Hepatocyte (in vitro differentiated cells): Measurements from ENCODE around the gene HIP1R. TPM values are rescaled to one million over a fixed set of nuclear protein-coding genes. Genes with fewer than 3 reads are reported as not detected.
A peak's percentile ranks its signal among the peaks of the same experiment; 100 is the strongest.

Source experiments
- DNase-seq: peaks from one replicate; pipeline ENCODE4 v3.0.0-alpha.2; 2016; ENCODE audit warnings: low spot score
- H2AFZ ChIP-seq: fragments of 200-600 bp; sonication (generic); 2 replicates; pipeline ENCODE4 v1.6.0; 2016; ENCODE audit warnings: antibody characterized with exemption, mild to moderate bottlenecking
- H3K27ac ChIP-seq: fragments of 200-600 bp; sonication (generic); 2 replicates; pipeline ENCODE4 v1.5.1; 2016; ENCODE audit warnings: mild to moderate bottlenecking
- H3K27me3 ChIP-seq: fragments of 200-600 bp; sonication (generic); 2 replicates; pipeline ENCODE4 v1.6.1; 2016
- H3K36me3 ChIP-seq: fragments of 200-600 bp; sonication (generic); replicated peaks from 2 replicates; pipeline ENCODE4 v1.5.1; 2016; ENCODE audit warnings: low read depth; ENCODE audit not compliant: insufficient read depth
- H3K4me1 ChIP-seq: fragments of 200-600 bp; sonication (generic); 2 replicates; pipeline ENCODE4 v1.5.1; 2016; ENCODE audit warnings: mild to moderate bottlenecking, moderate library complexity; ENCODE audit not compliant: insufficient read depth
- H3K4me2 ChIP-seq: fragments of 200-600 bp; sonication (generic); 2 replicates; pipeline ENCODE4 v1.6.0; 2016
- H3K4me3 ChIP-seq: fragments of 200-600 bp; sonication (generic); 2 replicates; pipeline ENCODE4 v1.5.1; 2016; ENCODE audit warnings: mild to moderate bottlenecking
- H3K79me2 ChIP-seq: fragments of 200-600 bp; sonication (generic); 2 replicates; pipeline ENCODE4 v1.6.0; 2017; ENCODE audit warnings: mild to moderate bottlenecking
- H3K9me2 ChIP-seq: fragments of 200-600 bp; sonication (generic); replicated peaks from 2 replicates; pipeline ENCODE4 v1.6.0; 2017; ENCODE audit warnings: mild to moderate bottlenecking; ENCODE audit not compliant: insufficient read depth
- H3K9me3 ChIP-seq: fragments of 200-600 bp; sonication (generic); 2 replicates; pipeline ENCODE4 v1.5.1; 2016; ENCODE audit warnings: low read depth, mild to moderate bottlenecking
- H4K20me1 ChIP-seq: fragments of 200-600 bp; sonication (generic); 2 replicates; pipeline ENCODE4 v1.6.0; 2016; ENCODE audit warnings: mild to moderate bottlenecking; ENCODE audit not compliant: insufficient read depth, poor library complexity, severe bottlenecking
- EZH2 ChIP-seq: fragments of 200-600 bp; sonication (generic); IDR thresholded peaks from 2 replicates; pipeline ENCODE4 v1.6.1; 2016; ENCODE audit warnings: antibody characterized with exemption, mild to moderate bottlenecking, borderline replicate concordance
- EZH2phosphoT487 ChIP-seq: fragments of 200-600 bp; sonication (generic); IDR thresholded peaks from one replicate; pipeline ENCODE4 v1.6.1; 2018; ENCODE audit warnings: antibody characterized with exemption, mild to moderate bottlenecking, low read depth, moderate library complexity; ENCODE audit not compliant: unreplicated experiment, severe bottlenecking
- WGBS: methylation state at CpG from one replicate; pipeline ENCODE4 v1.1.6; 2016; ENCODE audit warnings: low lambda C conversion rate; ENCODE audit errors: missing lambda C conversion rate; 5-methylcytosine and 5-hydroxymethylcytosine counted together
- polyA plus RNA-seq: library from polyadenylated mRNA; unstranded; fragments of >200 nt; fragmentation: Nextera tagmentation; extraction: Ambion mirVana; gene quantifications from 2 replicates; pipeline ENCODE4 v1.2.1, GENCODE V29; 2016
- total RNA-seq: library from RNA; depleted of rRNA; stranded (reverse); fragments of >200 nt; gene quantifications from 2 replicates; pipeline ENCODE4 v1.2.3, GENCODE V29; 2014
- TF ChIP-seq, protein P1 (sequence below): fragments of 200-600 bp; sonication (generic); IDR thresholded peaks from 2 replicates; pipeline ENCODE4 v1.5.1; 2016; ENCODE audit warnings: antibody characterized with exemption, mild to moderate bottlenecking; ENCODE audit not compliant: poor library complexity

HIP1R gene
- total and polyA plus RNA-seq, 2 experiments from 2014 or later, result 31.8 to 44.3 TPM

DNA sequence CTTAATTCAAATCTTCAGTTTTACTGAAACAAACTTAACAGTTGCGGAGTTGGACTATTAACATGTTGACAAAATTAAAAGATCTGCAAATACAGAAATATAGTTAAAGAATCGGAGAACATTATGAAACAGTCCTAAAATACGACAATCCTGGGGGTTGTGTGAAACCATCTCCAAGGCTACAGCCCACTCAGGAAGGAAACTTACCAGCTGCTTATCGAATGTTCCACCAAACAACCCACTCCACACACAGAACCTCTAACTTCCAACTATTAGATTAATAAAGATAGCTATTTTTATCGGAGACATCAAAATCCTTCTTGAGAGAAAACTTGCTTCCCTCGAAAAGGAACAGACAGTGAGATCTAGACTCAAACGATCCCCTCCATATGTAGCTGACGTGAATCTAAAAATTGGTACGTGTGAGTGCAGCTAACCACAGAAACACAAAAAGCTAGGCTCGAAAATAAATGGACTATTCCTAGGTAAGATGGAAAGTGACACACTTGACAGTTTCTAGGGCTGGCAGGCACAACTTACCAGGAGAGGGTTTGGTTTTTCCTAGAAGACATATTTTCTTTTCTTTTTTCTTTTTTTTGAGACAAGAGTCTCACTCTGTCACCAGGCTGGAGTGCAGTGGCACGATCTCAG lies 47.8 kb downstream of the HIP1R start:
- Histone ChIP-seq H2AFZ (no peak overlapping the region), H3K79me2 (peaks cover 95% of the 10 kb centered on the region), H3K27me3 (no peaks in the 10 kb centered on the region), H3K9me3 (no peaks in the 10 kb centered on the region), H3K4me1 (peaks cover 45% of the 10 kb centered on the region), H3K9me2 (no peaks in the 10 kb centered on the region), H4K20me1 (peaks cover 60% of the 10 kb centered on the region), H3K27ac (no peak overlapping the region), H3K36me3 (no peaks in the 10 kb centered on the region), H3K4me2 (no peak overlapping the region), H3K4me3 (no peak overlapping the region)
- no peak for TF ChIP-seq EZH2phosphoT487
- TF ChIP-seq, protein P1, sequence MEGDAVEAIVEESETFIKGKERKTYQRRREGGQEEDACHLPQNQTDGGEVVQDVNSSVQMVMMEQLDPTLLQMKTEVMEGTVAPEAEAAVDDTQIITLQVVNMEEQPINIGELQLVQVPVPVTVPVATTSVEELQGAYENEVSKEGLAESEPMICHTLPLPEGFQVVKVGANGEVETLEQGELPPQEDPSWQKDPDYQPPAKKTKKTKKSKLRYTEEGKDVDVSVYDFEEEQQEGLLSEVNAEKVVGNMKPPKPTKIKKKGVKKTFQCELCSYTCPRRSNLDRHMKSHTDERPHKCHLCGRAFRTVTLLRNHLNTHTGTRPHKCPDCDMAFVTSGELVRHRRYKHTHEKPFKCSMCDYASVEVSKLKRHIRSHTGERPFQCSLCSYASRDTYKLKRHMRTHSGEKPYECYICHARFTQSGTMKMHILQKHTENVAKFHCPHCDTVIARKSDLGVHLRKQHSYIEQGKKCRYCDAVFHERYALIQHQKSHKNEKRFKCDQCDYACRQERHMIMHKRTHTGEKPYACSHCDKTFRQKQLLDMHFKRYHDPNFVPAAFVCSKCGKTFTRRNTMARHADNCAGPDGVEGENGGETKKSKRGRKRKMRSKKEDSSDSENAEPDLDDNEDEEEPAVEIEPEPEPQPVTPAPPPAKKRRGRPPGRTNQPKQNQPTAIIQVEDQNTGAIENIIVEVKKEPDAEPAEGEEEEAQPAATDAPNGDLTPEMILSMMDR, result no peak
- TF ChIP-seq EZH2, result no peak
- no peak for DNase-seq
- WGBS, result 97% methylated on average over 11 of the region's 11 CpGs

GRCh38 chr12:122884091-122884826 lies 49.0 kb downstream of the HIP1R start:
- Histone ChIP-seq H3K79me2 (peaks cover 92% of the 10 kb centered on the region), H3K4me2 (no peak overlapping the region), H3K27me3 (no peaks in the 10 kb centered on the region), H3K36me3 (no peaks in the 10 kb centered on the region), H3K9me3 (no peaks in the 10 kb centered on the region), H3K4me1 (peaks cover 55% of the 10 kb centered on the region), H3K27ac (no peak overlapping the region), H3K9me2 (no peaks in the 10 kb centered on the region), H4K20me1 (peaks cover 53% of the 10 kb centered on the region), H2AFZ (no peak overlapping the region), H3K4me3 (no peak overlapping the region)
- TF ChIP-seq EZH2 (no peak), EZH2phosphoT487 (no peak)
- DNase-seq, result no peak
- WGBS, result 86% methylated on average over 6 of the region's 6 CpGs

DNA sequence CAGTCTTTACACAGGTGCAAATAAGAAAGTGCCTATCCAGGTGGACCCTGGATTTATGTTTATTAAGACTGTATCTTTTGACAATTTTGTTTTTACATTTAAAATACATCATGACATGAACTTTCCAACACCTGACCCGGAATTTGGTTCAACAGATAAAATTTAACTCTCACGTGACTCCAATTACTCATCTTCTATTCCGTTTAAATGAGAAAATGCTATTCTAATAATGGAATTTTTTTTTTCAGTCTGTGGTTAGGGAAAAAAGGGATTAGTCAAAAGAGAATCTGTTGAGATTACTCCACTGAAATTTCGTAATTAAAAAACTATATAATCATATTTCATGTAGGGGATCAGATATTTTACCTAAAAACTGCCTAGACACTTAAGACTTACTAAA lies 49.6 kb downstream of the HIP1R start:
- no peaks in the 10 kb centered on the region for H3K9me3 ChIP-seq
- H4K20me1 ChIP-seq, result peaks cover 49% of the 10 kb centered on the region
- no peaks in the 10 kb centered on the region for H3K27me3 ChIP-seq
- 89% methylated on average over 4 of the region's 4 CpGs for WGBS
- no peak overlapping the region for H3K4me2 ChIP-seq
- peaks cover 56% of the 10 kb centered on the region for H3K4me1 ChIP-seq
- H3K4me3 ChIP-seq, result no peak overlapping the region
- DNase-seq, result no peak
- no peak overlapping the region for H3K27ac ChIP-seq
- H3K9me2 ChIP-seq, result no peaks in the 10 kb centered on the region
- peaks cover 92% of the 10 kb centered on the region for H3K79me2 ChIP-seq
- H3K36me3 ChIP-seq, result no peaks in the 10 kb centered on the region
- TF ChIP-seq, protein P1, result no peak
- TF ChIP-seq EZH2phosphoT487, result no peak
- no peak for TF ChIP-seq EZH2
- no peak overlapping the region for H2AFZ ChIP-seq

GRCh38 chr12:122886161-122886560 lies 50.9 kb downstream of the HIP1R start:
- H3K9me3 ChIP-seq, result no peaks in the 10 kb centered on the region
- 93% methylated on average over 8 of the region's 8 CpGs for WGBS
- H3K36me3 ChIP-seq, result no peaks in the 10 kb centered on the region
- H3K4me1 ChIP-seq, result peaks cover 52% of the 10 kb centered on the region
- no peak overlapping the region for H3K4me2 ChIP-seq
- no peaks in the 10 kb centered on the region for H3K9me2 ChIP-seq
- no peak for DNase-seq
- H3K4me3 ChIP-seq, result no peak overlapping the region
- no peaks in the 10 kb centered on the region for H3K27me3 ChIP-seq
- H3K27ac ChIP-seq, result peak overlapping the region; percentile 86
- TF ChIP-seq EZH2phosphoT487, result no peak
- TF ChIP-seq EZH2, result no peak
- TF ChIP-seq, protein P1, result no peak
- peaks cover 93% of the 10 kb centered on the region for H3K79me2 ChIP-seq
- no peak overlapping the region for H2AFZ ChIP-seq
- H4K20me1 ChIP-seq, result peaks cover 38% of the 10 kb centered on the region
